GM04504 (cell line): ENCODE data around the gene SYT8.
"Not testable (repeated sequence)": the region's sequence is repeated elsewhere in the genome, so short reads cannot be mapped to it uniquely, and the experiment has no call there.

ENCODE experiments used
- DNase-seq: peaks from one replicate; pipeline ENCODE4 v3.0.0-alpha.2; 2012; ENCODE audit warnings: low read depth

The SYT8 gene, protein sequence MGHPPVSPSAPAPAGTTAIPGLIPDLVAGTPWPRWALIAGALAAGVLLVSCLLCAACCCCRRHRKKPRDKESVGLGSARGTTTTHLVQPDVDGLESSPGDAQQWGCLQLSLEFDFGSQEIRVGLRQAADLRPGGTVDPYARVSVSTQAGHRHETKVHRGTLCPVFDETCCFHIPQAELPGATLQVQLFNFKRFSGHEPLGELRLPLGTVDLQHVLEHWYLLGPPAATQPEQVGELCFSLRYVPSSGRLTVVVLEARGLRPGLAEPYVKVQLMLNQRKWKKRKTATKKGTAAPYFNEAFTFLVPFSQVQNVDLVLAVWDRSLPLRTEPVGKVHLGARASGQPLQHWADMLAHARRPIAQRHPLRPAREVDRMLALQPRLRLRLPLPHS

GRCh38 chr11:1834779-1835670 is at the start of gene SYT8:
Gene SYT8 (plus strand): TSS chr11:1834990. CDS start chr11:1835106, 116 bp downstream.
- DNase-seq, result no peak

DNA sequence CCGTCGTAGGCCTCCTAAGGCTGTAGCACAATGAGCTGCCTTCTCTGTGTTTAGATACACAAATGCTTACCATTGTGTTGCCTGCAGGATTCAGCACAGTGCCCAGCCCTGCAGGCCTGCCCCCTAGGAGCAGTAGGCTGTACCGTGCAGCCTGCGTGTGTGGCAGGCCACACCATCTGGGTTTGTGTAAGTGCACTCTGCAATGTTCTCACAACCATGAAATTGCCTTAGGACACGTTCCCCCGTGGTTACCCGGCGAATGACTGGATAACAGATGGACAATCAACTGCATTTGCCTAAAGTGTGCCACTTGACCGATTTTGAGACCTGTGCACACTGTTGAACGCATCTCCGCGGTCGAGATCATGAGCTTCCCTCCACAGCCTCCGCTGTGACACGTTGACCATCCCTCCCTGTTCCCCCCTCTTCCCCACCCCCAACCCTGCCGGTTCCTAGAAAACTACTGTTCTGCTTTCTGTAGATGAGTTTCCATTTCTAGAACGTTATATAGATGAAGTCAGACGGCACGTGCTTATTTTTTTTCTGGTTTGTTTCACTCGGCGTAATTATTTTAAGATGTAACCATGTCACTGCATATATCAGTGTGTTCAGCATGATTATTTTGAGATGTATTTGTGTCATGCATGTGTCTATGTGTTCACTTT is 48.9 kb upstream of the SYT8 start:
- peak; percentile 22 for DNase-seq

DNA sequence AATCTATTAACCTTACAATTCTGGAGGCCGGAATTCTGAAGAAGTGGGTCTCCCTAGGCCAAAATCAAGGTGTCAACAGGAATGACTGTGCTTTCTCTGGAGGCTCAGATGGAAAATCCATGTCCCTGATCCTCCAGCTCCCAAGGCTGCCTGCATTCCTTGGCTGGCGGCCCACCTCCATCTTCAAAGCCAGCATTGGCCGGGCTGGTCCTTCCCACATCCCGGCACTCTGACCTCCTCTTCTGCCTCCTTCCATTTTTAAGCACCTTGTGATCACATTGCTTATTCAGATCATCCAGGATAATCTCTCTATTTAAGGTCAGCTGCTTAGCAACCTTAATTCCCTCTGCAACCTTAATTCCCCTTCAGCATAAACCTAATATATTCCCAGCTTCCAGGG is 48.3 kb upstream of the SYT8 start:
- DNase-seq, result no peak

- no peak for DNase-seq
Observed at GRCh38 chr11:1791912-1792311, 42.9 kb upstream of the SYT8 start.

DNA sequence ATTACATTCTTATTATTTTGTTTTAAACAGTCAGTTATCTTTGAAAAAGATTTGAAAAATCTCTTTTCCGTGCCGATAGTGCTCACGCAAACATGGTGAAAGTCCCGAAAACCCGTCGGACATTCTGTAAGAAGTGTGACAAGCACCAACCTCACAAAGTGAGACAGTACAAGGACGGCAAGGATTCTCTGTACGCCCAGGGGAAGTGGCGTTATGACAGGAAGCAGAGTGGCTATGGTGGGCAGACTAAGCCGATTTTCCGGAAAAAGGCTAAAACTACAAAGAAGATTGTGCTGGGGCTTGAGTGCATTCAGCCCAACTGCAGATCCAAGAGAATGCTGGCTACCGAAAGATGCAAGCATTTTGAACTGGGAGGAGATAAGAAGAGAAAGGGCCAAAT is 42.3 kb upstream of the SYT8 start:
- DNase-seq, result no peak

DNA sequence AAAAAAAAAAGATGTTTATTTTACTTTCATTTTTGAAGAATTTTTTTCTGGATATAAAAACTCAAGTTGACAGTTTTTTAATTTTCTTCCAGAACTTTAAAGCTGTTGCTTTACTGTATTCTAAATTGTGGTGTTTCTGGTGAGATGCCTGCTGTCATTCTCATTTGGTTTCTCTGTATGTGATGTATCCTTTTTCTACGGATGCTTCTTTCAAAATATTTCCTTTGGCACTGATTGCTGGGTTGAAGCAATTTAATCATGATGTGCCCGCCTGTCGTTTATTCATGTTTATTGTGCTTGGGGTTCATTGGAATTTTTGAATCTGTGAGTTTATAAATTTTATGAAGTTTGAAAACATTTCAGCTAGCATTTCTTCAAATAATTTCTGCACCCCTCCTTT is 41.7 kb upstream of the SYT8 start:
- DNase-seq, result no peak

DNA sequence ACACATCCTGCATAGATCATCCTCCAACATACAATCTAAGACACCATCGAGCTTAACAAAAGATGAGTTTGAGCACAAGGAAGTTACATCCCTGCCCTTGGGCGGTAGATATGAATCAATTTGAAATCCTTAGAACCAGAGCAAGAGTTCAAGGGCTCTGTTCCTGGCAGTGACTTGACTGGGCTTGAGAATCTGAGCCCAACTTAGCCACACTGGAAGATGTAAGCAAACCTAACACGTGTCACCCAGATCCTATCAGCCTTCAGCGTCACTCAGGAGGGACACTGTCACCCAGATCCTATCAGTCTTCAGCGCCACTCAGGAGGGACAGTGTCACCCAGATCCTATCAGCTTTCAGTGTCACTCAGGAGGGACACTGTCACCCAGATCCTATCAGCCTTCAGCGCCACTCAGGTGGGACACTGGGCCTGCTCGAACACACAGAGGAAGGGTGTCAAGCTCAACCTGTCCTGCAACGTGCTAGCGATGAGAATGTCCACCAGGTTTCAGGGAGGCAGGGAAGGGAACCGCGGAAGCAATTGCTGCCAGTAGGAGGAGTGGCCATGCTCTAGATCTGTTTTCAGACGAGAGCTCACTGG is 38.3 kb upstream of the SYT8 start:
- no peak for DNase-seq

DNA sequence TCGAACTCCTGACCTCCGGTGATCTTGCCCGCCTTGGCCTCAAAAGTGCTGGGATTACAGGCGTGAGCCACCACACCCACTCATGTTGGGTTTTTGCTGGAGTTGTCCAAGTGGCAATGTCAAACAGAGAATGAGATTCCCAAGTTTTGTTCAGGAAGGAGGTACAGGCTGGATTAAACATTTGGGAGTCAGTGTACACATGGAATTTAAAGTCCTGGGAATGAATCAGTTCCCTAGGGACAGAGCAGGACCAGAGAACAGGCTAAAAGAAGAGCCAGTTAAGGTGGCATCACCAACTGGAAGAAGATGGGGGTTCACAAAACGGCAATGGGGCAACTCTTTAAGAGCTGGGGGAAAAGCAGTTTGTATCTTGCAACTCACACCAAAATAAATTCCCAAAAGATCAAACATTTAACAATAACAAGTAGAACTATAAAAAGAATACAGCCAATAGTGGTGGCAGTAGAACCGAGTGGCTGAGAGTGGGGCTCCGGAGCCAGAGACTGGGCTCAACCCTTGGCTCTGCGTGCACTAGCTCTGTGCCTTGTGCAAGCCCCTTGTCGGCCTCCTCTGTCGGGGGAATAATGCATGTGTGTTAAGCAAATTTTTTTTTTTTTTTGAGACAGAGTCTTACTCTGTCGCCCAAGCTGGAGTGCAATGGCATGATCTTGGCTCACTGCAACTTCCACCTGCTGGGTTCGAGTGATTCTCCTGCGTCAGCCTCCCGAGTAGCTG is 37.2 kb upstream of the SYT8 start:
- no peak for DNase-seq

DNA sequence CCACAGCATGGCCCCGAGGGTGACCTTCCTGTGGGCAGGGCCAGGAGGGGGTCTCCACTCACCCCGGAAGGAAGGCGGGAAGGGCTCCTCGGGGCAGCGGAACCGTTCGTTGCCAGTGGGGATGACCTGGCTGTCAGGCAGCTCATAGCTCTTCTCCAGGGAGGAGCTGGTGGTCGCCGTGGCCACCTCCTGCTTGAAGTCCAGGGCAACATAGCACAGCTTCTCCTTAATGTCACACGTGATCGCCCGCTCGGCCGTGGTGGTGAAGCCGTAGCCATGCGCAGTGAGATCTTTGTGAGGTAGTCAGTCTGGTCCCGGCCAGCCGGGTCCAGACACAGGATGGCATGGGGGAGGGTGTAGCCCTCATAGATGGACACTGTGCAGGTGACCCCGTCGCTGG is 31.5 kb upstream of the SYT8 start:
- no peak for DNase-seq

DNA sequence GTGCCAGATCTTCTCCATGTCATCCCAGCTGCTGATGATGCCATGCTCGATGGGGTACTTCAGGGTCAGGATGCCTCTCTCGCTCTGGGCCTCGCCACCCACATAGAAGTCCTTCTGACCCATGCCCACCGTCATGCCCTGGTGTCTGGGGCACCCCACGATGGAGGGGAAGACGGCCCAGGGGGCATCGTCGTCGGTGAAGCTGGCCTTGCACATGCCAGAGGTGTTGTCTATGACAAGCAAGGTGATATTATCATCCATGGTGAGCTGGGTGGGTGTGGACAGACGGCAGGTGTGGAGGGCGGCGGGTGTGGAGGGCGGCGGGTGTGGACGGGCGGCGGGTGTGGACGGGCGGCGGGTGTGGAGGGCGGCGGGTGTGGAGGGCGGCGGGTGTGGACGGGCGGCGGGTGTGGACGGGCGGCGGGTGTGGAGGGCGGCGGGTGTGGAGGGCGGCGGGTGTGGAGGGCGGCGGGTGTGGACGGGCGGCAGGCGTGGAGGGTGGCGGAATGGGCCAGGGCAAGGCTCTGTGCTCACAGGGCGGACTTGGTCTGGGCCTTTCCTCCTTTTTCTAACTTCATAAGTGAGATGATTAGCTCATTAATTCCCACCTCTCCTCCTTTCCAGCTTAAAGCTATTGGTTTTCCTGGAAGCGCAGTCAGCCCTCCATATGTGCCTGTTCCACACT is 30.8 kb upstream of the SYT8 start:
- not testable (repeated sequence) for DNase-seq

- DNase-seq, result no peak
Observed at GRCh38 chr11:1805525-1805924, 29.3 kb upstream of the SYT8 start.

DNA sequence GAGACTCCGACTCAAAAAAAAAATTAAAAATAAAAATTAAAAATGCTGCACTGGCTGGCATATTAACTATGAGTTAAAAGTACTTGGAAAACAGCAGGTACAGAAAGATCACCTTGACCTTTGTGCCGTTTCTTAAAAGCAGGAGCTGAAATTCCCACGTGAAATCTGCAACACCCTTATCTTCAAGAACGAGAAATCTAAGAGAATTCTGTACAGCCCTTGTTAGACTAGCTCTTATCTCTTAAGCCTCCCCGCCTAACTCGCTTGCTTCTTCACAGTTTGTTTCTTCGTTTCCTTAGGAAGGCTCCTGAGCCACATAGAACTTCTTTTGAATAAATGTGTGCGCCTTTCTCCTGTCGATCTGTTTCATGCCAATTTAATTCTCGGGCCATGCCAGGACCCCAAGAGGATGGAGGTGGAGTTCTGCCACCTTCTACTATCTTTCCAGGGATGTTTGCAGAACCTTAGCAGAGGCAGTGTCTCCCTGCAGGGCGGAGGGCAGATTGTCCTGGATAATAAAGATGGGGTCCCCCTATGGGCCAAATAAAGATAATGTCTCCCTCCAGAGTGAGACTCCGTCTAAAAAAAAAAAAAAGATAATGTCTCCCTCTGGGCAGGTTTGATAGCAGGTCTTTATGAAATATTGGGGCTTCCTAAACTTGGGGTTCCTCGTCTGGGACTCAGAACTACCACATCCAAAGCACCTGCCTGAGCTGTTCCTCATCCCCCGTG is 27.4 kb upstream of the SYT8 start:
- no peak for DNase-seq

DNA sequence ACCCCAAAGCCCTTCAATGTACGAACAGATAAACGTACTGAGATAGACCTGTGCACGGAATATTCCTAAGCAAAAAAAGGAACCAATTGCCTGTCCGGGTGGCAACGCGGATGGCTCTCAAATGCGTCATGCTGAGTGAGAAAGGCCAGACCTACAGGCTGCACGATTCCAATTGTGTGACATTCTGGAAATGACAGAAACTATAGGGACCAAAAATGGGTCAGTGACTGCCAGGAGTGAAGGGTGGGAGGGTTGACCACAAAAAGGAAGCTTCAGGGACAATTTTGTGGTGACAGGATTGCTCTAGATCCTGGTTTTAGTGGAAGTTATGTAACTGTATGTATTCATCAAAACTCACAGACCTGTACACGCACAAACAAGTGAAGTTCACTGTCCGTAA is 24.0 kb upstream of the SYT8 start:
- no peak for DNase-seq

GRCh38 chr11:1812274-1812673 is 22.5 kb upstream of the SYT8 start:
- DNase-seq, result no peak

DNA sequence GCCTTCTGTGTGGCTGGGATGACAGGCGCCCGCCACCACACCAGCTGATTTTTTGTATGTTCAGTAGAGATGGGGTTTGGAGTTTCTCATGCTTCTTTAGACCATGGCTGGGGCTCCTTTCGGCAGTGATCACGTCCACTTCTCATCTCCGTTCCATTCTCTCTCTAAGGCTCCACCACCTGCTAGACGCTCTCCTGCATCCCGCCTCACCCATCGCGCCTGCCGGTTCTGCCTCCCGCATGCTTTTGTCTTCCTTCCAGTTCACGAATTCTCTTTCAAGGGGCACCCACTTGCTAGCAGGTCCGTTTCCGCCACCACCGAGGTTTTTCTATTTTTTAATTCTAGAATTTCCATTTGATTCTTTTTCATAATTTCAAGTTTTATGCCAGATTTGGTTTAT is 22.0 kb upstream of the SYT8 start:
- no peak for DNase-seq

DNA sequence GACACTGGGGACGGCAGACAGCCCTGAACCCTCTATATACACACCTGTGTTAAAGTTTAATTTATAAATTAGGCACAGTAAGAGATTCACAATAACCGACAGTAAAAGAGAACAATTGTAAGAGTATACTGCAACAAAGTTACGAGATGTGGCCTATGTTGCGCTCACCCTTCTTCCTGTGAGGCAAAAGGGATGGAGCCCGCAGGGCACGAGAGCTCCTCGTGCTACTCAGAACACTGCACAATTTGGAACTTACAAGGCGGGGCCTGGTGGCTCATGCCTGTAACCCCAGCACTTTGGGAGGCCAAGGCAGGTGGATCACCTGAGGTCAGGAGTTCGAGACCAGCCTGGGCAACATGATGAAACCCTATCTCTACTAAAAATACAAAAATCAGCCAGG is 21.4 kb upstream of the SYT8 start:
- not testable (repeated sequence) for DNase-seq

- no peak for DNase-seq
Observed at GRCh38 chr11:1814691-1815090, 20.1 kb upstream of the SYT8 start.

GRCh38 chr11:1815311-1815710 is 19.5 kb upstream of the SYT8 start:
- DNase-seq, result no peak

DNA sequence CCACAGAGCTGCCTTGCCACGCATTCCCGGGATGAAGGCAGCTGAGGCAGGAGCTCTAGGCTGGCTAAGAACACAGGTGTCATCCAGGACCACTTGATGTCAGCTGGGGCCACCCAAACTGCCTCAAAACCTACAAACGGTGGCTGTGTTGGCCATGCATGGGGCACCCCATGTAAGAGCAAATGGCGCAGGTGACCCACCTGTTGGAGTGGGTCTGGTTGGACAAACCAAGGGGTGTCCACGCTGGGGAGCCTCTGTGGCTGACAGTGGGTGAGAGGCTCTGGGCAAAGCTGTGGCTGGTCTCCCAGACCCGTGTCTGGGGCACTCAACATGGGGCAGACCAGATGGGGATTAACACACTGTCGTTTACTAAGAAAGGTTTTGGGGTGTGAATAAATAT is 19.0 kb upstream of the SYT8 start:
- DNase-seq, result no peak

DNA sequence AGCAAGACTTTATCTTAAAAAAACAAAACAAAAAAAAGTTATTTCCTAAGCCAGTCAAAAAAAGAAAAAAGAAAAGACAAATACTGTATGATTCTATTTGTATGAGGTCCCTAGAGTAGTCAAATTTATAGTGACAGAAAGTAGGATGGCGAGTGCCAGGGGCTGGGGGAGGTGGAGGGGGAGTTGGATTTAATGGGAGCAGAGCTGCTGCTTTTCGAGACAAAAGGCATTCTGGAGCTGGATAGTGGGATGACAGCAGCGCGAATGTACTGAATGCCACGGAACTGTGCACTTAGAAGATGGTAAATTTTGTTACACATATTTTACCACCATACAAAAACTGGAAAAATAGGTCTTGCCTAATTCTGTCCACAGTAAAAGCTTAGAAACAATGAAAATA is 17.8 kb upstream of the SYT8 start:
- DNase-seq, result no peak
